ENCODE results near the gene FAM151B. TPM values are rescaled to one million over a fixed set of nuclear protein-coding genes. Genes with fewer than 3 reads are reported as not detected.
"Not testable (repeated sequence)": the region's sequence is repeated elsewhere in the genome, so short reads cannot be mapped to it uniquely, and the experiment has no call there.

FAM151B gene, protein sequence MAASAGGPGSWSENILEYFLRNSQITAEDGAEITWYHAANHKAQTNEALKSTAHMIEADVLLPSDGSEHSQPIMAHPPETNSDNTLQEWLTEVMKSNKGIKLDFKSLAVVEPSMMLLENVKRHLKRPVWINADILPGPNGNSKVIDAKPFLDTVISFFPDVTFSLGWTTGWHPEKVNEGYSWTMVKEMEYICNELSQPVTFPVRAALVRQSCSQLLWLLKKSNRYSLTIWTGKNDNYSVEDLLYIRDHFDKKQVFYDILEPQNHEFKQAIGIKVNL
- total RNA-seq, result 0.23 TPM in 1 of 2 replicates, not detected in the other

DNA sequence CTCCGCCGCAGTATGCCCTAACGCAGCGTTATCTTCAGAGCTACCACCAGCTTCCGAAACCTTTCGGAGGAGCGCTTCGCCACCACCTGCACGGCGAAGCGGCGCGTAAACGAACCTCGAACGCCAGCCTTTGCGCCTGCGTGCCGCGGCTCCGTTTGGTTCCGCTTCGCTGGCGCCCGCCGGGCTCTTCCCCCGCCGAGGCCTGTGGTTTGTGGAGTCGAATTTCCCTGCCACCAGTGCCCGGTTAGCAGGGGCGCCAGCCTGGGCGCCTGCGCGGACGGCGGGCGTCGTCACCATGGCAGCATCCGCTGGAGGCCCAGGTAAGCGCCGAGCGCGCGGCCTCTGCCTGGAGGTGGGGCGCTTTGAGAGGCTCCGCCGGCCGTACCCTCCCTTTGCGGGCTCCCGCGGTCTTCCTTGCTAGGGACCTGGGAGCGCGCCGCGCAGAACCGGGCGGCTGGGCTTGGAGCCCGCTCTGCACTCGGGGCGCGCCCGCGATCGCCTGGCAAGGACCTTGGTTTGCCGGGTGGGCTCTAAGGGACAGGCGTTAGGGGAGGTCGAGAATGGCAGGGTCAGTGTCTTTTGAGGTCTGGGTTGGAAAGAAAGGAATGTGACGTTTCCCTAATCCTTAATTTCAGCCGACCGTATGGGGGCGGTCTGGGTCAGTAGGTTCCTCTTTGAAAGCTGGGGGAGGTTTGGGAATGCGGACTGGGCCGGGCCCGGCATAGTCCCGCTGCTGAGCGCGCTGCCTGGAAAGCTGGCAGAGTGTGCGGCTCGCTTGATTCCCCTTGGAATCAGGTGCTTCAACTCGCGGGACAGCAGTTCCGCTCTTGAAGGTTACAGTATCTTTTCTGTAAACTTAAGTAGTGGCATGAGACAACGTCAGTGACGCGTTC, at the start of gene FAM151B:
FAM151B (plus strand) TSS at position 272 of the 893 bp plus-strand sequence; CDS start at position 296, 24 bp downstream.
- peaks cover 19% of the 10 kb centered on the region for H3K4me1 Mint-ChIP-seq
- peaks cover 2% of the 10 kb centered on the region for H3K36me3 Mint-ChIP-seq (ENCODE audit: low read depth)
- H3K27ac Mint-ChIP-seq, result no peak within 1 kb of the TSS
- intact Hi-C loops (cut with micrococcal nuclease), result loop anchor here (10.0 kb wide), 1 partner anchor 167 kb away; the partner anchor contains the start of genes DHFR and MSH3
- H3K4me3 Mint-ChIP-seq, result peak within 1 kb of the TSS; percentile 81
- DNase-seq, result peak; percentile 89
- peaks cover 33% of the 10 kb centered on the region for H3K27me3 Mint-ChIP-seq
- no peaks in the 10 kb centered on the region for H3K9me3 Mint-ChIP-seq

DNA sequence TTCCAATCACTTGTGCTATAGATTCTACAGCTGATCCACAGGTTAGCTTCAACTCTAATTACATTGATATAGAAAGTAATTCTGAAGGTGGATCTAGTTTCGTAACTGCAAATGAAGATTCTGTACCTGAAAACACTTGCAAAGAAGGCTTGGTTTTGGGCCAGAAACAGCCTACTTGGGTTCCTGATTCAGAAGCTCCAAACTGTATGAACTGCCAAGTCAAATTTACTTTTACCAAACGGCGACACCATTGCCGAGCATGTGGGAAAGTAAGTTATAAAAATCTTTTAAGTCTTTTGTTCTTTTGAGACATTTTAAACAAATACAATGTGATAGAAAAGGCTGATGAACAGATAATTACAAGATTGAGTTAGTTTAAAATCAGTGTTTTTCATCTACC, 49.2 kb upstream of the FAM151B start:
- H3K9me3 Mint-ChIP-seq, result peaks cover 4% of the 10 kb centered on the region
- peaks cover 14% of the 10 kb centered on the region for H3K36me3 Mint-ChIP-seq (ENCODE audit: low read depth)
- H3K4me1 Mint-ChIP-seq, result no peaks in the 10 kb centered on the region
- no peak overlapping the region for H3K4me3 Mint-ChIP-seq
- no peak overlapping the region for H3K27ac Mint-ChIP-seq
- no peaks in the 10 kb centered on the region for H3K27me3 Mint-ChIP-seq
- DNase-seq, result no peak
- intact Hi-C loops (cut with micrococcal nuclease), result no loop called here

DNA sequence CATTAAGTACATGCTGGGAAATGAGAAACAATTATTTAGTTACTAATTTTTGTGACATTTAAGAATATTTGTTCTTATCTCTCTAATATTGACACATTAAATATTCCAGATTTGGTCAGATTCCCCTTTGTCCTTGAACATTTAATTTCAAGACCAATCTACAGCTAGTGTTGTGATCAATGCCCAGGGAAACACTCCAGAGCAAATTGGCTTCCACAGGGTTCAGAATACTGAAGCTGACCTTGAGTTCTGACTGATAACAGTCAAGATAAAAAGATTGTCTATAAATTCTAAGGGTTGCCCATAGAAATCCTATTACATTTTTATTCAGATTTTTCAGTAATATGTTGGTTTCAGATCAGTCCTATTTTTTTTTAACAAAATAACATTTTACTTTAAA, 48.7 kb upstream of the FAM151B start:
- H3K27ac Mint-ChIP-seq, result no peak overlapping the region
- intact Hi-C loops (cut with micrococcal nuclease), result no loop called here
- no peaks in the 10 kb centered on the region for H3K27me3 Mint-ChIP-seq
- peaks cover 4% of the 10 kb centered on the region for H3K9me3 Mint-ChIP-seq
- H3K4me1 Mint-ChIP-seq, result no peaks in the 10 kb centered on the region
- peaks cover 14% of the 10 kb centered on the region for H3K36me3 Mint-ChIP-seq (ENCODE audit: low read depth)
- no peak for DNase-seq
- no peak overlapping the region for H3K4me3 Mint-ChIP-seq

DNA sequence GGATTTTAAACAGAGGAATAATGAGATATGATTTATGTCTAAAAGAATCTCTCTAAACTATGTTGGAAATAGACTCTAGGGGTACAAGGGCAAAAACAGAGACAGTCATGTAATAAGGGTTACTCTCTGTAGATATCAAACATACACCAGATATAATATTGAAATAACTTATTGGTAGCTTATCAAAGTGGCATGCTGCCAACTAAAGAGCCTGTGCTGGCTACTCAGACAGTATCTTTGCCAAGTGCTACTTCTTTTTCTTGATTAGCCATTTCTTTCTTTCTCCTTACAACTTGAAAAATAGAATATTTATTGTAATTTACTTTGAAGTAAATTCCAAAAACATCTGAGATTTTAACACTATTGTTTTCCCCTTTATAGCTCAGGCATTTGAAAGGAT, 45.2 kb upstream of the FAM151B start:
- no peak for DNase-seq
- Mint-ChIP-seq H3K36me3 (ENCODE audit: low read depth) (peaks cover 4% of the 10 kb centered on the region), H3K4me1 (no peaks in the 10 kb centered on the region)

DNA sequence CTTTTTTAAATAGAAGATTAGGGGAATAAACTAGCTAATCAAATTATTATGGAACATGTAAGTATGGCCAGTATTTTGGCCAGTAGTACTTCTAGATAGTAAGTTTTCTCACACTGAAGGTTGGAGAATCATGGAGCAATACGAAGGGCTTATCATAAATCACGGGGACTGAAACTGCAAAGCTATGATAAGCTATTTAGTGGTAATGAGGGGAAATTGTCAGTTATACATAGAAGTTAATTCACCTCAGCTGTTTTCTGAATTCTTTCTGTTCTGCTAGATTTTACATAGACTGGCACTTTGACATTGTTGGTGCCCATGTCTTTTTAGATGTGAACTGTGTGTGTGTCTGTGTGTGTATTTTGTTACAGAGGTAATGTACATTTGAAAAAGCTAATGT, 34.5 kb upstream of the FAM151B start:
- intact Hi-C loops (cut with micrococcal nuclease), result no loop called here
- DNase-seq, result no peak
- no peaks in the 10 kb centered on the region for H3K27me3 Mint-ChIP-seq
- peaks cover 16% of the 10 kb centered on the region for H3K36me3 Mint-ChIP-seq (ENCODE audit: low read depth)
- H3K27ac Mint-ChIP-seq, result no peak overlapping the region
- no peaks in the 10 kb centered on the region for H3K9me3 Mint-ChIP-seq
- H3K4me3 Mint-ChIP-seq, result no peak overlapping the region
- H3K4me1 Mint-ChIP-seq, result no peaks in the 10 kb centered on the region

More for the DNA sequence above, 45.2 kb upstream of the FAM151B start:
- intact Hi-C loops (cut with micrococcal nuclease), result no loop called here
- Mint-ChIP-seq H3K9me3 (no peaks in the 10 kb centered on the region), H3K27me3 (no peaks in the 10 kb centered on the region), H3K4me3 (no peak overlapping the region), H3K27ac (no peak overlapping the region)

DNA sequence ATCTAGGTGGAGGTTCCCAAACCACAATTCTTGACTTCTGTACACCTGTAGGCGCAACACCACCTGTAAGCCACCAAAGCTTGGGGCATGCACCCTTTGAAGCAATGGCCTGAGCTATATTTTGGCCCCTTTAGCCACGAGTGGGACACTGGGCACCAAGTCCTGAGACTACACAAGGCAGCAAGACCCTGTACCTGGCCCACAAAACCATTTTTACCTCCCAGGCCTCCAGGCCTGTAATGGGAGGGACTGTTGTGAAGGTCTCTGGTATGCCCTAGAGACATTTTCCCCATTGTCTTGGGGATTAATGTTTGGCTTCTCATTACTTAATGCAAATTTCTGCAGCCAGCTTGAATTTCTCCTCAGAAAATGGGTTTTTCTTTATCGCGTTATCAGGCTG, 24.6 kb upstream of the FAM151B start:
- intact Hi-C loops (cut with micrococcal nuclease), result no loop called here
- H3K9me3 Mint-ChIP-seq, result peaks cover 14% of the 10 kb centered on the region

DNA sequence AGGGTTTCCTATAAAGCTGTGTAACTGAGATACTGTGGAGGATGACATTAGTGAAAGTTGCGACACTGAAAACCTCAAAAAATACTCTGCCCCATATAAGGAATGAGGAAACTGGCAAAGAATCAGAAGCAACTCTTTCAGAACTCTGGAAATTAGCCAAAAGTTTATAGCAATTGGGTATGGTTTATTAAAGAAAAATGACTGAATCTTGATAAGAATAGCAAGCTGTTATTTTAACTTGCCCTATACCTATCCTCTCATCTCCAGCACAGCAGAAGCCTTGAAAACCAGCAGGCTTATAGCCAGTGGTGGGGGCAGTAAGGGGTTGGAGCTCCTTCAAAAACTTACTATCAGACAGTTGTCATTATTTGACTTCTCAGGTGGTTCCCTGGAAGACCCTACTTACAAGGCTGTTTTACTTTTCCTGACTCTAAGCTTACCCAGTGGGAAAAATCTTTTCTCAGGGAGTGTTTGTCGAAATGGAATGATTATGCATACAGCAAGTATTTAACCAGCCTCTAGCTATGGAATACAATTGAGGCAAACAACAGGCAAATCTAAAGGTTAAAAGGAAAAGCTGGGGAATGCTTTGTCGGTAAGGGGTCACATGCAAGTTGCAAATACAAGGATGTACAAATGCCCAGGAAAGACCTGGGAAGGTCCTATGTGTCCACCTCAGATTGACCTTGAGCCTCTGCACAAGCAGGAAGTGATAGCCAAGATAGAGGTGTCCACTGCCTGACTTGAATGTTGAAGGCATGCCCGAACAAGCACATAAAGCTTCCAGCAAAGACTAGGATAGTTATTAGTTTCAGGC, 21.0 kb upstream of the FAM151B start:
- H3K27me3 Mint-ChIP-seq, result no peaks in the 10 kb centered on the region
- peaks cover 20% of the 10 kb centered on the region for H3K9me3 Mint-ChIP-seq
- no peak overlapping the region for H3K27ac Mint-ChIP-seq
- no peak for DNase-seq
- intact Hi-C loops (cut with micrococcal nuclease), result no loop called here
- H3K4me1 Mint-ChIP-seq, result no peaks in the 10 kb centered on the region
- H3K36me3 Mint-ChIP-seq (ENCODE audit: low read depth), result peaks cover 47% of the 10 kb centered on the region
- no peak overlapping the region for H3K4me3 Mint-ChIP-seq

More for the DNA sequence above, 24.6 kb upstream of the FAM151B start:
- H3K4me1 Mint-ChIP-seq, result no peaks in the 10 kb centered on the region
- DNase-seq, result no peak
- no peaks in the 10 kb centered on the region for H3K27me3 Mint-ChIP-seq
- H3K4me3 Mint-ChIP-seq, result no peak overlapping the region
- H3K36me3 Mint-ChIP-seq (ENCODE audit: low read depth), result peaks cover 38% of the 10 kb centered on the region
- H3K27ac Mint-ChIP-seq, result no peak overlapping the region

DNA sequence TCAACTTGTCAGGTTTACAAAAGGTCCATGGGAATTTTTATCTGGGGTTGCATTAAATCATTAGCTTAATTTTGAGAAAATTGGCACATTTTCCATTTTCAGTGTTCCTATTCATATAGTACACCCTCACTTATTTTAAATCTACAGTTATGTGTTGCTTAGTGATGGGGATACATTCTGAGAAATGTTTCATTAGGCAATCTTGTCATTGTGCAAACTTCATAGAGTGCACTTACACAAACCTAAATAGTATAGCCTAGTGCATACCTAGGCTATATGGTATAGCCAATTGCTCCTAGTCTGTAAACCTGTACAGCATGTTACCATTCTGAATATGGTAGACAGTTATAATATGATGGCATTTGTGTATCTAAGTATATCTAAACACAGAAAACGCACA, 19.8 kb upstream of the FAM151B start:
- H3K36me3 Mint-ChIP-seq (ENCODE audit: low read depth), result peaks cover 41% of the 10 kb centered on the region

DNA sequence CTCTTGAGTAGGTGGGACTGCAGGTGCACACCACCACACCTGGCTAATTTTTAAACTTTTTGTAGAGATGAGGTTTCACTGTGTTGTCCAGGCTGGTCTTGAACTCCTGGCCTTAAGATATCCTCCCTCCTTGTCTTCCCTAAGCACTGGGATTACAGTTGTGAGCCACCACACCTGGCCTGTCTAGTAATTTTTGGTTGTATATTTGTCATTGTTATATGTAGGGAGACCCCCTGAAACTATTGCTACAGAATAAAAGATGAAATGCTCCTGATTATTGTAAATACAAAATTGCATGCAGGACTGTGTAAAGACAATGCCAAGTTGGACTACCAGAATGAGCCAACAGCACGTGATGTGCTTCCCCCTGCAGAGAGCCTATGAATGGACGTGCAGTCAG, 17.3 kb upstream of the FAM151B start:
- H3K4me1 Mint-ChIP-seq; intact Hi-C loops (cut with micrococcal nuclease); H3K27ac Mint-ChIP-seq; H3K9me3 Mint-ChIP-seq; H3K4me3 Mint-ChIP-seq; DNase-seq; H3K27me3 Mint-ChIP-seq: not testable (repeated sequence)
- H3K36me3 Mint-ChIP-seq (ENCODE audit: low read depth), result peaks cover 31% of the 10 kb centered on the region

More for the DNA sequence above, 19.8 kb upstream of the FAM151B start:
- no peaks in the 10 kb centered on the region for H3K27me3 Mint-ChIP-seq
- intact Hi-C loops (cut with micrococcal nuclease), result no loop called here
- peaks cover 14% of the 10 kb centered on the region for H3K9me3 Mint-ChIP-seq
- no peak for DNase-seq
- H3K4me1 Mint-ChIP-seq, result no peaks in the 10 kb centered on the region
- H3K27ac Mint-ChIP-seq, result no peak overlapping the region
- no peak overlapping the region for H3K4me3 Mint-ChIP-seq

DNA sequence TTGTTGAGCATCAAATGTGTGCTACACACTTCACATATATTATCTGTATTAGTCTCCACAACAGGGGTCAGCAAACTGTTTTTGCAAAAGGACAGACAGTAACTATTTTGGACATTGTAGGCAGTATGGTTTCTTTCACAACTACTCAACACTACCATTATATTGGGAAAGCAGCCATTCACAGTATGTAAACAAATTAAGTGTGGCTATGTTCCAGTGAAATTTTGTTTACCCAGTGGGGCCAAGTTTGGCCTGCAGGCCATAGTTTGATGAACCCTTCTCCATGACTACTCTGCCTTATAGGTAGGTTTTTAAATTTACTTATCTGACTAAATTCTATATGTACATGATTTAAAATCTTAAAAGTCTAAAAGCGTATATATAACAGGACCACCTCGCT, 13.0 kb upstream of the FAM151B start:
- no peak for DNase-seq
- Mint-ChIP-seq H3K27ac (no peak overlapping the region), H3K27me3 (no peaks in the 10 kb centered on the region), H3K36me3 (ENCODE audit: low read depth) (peaks cover 22% of the 10 kb centered on the region), H3K4me3 (no peak overlapping the region), H3K4me1 (no peaks in the 10 kb centered on the region), H3K9me3 (no peaks in the 10 kb centered on the region)
- intact Hi-C loops (cut with micrococcal nuclease), result no loop called here

DNA sequence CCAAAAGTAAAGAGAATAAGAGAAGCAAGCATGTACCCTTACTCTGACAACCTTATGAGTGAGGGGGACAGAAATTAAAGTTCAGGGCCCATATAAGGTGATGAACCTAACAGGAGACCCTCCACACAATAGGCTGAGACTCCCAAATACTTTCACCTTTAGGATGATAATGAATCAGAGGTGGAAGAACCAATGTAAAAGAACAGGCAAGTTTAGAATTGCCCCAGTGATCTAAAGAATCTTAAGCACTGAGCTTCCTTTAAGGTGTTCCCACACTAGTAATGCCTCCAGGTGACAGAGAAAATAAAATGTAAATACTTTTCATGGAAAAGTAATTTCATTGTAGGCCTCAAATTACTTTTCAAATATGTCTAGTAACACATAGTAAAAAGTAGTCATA, 8.2 kb upstream of the FAM151B start:
- intact Hi-C loops (cut with micrococcal nuclease), result loop anchor here (10.0 kb wide), 1 partner anchor 175 kb away; the partner anchor contains the start of genes DHFR and MSH3
- Mint-ChIP-seq H3K4me1 (peaks cover 2% of the 10 kb centered on the region), H3K27me3 (no peaks in the 10 kb centered on the region), H3K4me3 (no peak overlapping the region), H3K36me3 (ENCODE audit: low read depth) (peaks cover 3% of the 10 kb centered on the region), H3K9me3 (no peaks in the 10 kb centered on the region), H3K27ac (no peak overlapping the region)
- no peak for DNase-seq

DNA sequence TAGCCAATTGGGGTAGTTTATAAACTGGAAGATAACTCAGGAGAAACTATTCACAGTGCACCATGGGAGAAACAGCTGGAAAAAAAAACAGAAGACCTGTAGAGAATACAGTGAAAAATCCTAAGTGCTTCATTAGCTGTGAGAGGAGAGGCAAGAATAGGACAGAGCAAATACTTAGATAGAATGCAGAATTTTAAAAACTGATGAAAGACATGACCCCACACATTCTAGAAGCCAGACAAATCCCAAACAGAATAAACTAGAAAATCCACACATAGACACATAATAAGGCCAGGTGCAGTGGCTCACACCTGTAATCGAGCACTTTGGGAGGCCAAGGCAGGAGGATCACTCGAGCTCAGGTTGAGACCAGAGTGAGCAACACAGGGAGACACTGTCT, 7.5 kb upstream of the FAM151B start:
- intact Hi-C loops (cut with micrococcal nuclease), result loop anchor here (10.0 kb wide), 1 partner anchor 174 kb away; the partner anchor contains the start of genes DHFR and MSH3
- Mint-ChIP-seq H3K4me1 (peaks cover 2% of the 10 kb centered on the region), H3K27me3 (no peaks in the 10 kb centered on the region), H3K4me3 (no peak overlapping the region), H3K9me3 (no peaks in the 10 kb centered on the region), H3K27ac (no peak overlapping the region), H3K36me3 (ENCODE audit: low read depth) (peaks cover 2% of the 10 kb centered on the region)
- no peak for DNase-seq

DNA sequence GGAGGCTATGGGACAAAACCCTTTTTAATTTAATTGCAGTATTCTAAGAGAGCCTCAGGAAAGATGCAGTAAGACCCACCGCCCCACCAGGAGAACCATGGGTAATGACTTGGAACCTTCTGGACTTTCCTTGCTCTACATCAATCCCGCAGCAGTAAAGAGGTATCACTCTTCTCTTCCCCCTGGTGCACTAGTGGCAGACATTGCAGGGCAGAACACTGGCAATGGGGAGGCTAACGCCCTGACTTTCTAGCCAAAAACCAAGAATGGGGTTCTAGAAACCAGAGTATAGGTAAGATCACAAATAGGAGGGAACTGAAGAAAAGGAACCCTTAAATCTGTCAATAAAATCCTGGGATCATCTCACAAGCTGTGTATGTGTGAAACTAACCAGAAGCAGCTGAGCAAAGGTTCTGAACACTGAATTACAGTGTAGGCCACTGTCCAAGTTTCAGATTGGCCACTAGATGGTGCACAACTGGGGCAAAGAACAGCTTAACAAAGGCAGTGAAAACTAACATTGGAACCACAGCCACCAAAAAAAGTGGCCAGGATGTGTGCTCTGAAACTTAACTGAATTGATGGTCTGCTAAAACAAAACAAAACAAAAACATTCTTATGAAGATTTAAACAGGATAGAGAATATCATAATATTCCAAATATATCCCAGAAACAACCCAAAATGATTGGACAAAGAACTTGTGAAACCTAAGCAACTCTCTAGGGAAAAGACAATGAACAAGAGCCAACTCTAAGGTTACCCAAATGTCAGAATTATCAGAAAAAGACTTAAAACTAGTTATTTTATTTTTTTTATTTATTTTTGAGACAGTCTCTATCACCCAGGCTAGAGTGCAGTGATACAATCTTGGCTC, 6.6 kb upstream of the FAM151B start:
- H3K27ac Mint-ChIP-seq, result no peak overlapping the region
- no peak overlapping the region for H3K4me3 Mint-ChIP-seq
- H3K36me3 Mint-ChIP-seq (ENCODE audit: low read depth), result peaks cover 2% of the 10 kb centered on the region
- H3K9me3 Mint-ChIP-seq, result no peaks in the 10 kb centered on the region
- DNase-seq, result peak; percentile 82
- peaks cover under 1% of the 10 kb centered on the region for H3K27me3 Mint-ChIP-seq
- H3K4me1 Mint-ChIP-seq, result peaks cover 2% of the 10 kb centered on the region
- intact Hi-C loops (cut with micrococcal nuclease), result loop anchor here (1.0 to 10.0 kb wide), 3 partner anchors 174 to 714 kb away; partner anchors contain the start of genes DHFR and MSH3
